DND-41 (cell line): ENCODE measurements around the gene ENTREP1.

Experiments used
- ATAC-seq: fragments of 200-7000 bp; cut with Tn5 transposase; 3 replicates; pipeline ENCODE4 v1.9.1; 2021; ENCODE audit warnings: low read depth; ENCODE audit not compliant: insufficient read depth
- DNase-seq: peaks from one replicate; pipeline ENCODE4 v3.0.0-alpha.2; 2020
- H2AFZ ChIP-seq: 2 replicates; pipeline ENCODE4 v1.6.0; 2012; ENCODE audit warnings: low read depth, low read length
- H3K27ac ChIP-seq: 2 replicates; pipeline ENCODE4 v1.5.1; 2012; ENCODE audit warnings: low read length, inconsistent platforms
- H3K27me3 ChIP-seq: fragments of 200-600 bp; sonication (generic); 2 replicates; pipeline ENCODE4 v1.6.0; 2012; ENCODE audit warnings: low read length, mild to moderate bottlenecking, inconsistent platforms; ENCODE audit not compliant: insufficient read depth, poor library complexity
- H3K36me3 ChIP-seq: 2 replicates; pipeline ENCODE4 v1.5.1; 2012; ENCODE audit warnings: low read length, inconsistent platforms; ENCODE audit not compliant: insufficient read depth
- H3K4me1 ChIP-seq: 2 replicates; pipeline ENCODE4 v1.5.1; 2012; ENCODE audit warnings: mild to moderate bottlenecking, low read length; ENCODE audit not compliant: insufficient read depth
- H3K4me2 ChIP-seq: 2 replicates; pipeline ENCODE4 v1.6.0; 2012; ENCODE audit warnings: mild to moderate bottlenecking, moderate library complexity, low read length, inconsistent platforms; ENCODE audit not compliant: insufficient read depth
- H3K4me3 ChIP-seq, 2 experiments: fragments of 200-600 bp in 1 of 2; shearing (Covaris generic) in 1 of 2; 2 replicates each; pipeline ENCODE4 v1.5.1; 2012 to 2016; ENCODE audit warnings: inconsistent platforms in 2 of 2, low read length in 2 of 2, mild to moderate bottlenecking in 2 of 2, low read depth in 1 of 2, moderate library complexity in 1 of 2
- H3K79me2 ChIP-seq: 2 replicates; pipeline ENCODE4 v1.6.0; 2012; ENCODE audit warnings: low read length, inconsistent platforms; ENCODE audit not compliant: insufficient read depth
- H3K9ac ChIP-seq: 2 replicates; pipeline ENCODE4 v1.6.0; 2012; ENCODE audit warnings: low read depth, mild to moderate bottlenecking, inconsistent platforms, low read length, moderate library complexity
- H3K9me3 ChIP-seq: 2 replicates; pipeline ENCODE4 v1.5.1; 2012; ENCODE audit warnings: low read length, moderate library complexity, mild to moderate bottlenecking, inconsistent platforms; ENCODE audit not compliant: insufficient read depth, severe bottlenecking
- H4K20me1 ChIP-seq: 2 replicates; pipeline ENCODE4 v1.6.0; 2012; ENCODE audit warnings: low read length; ENCODE audit not compliant: insufficient read depth
- CTCF ChIP-seq: IDR thresholded peaks from 2 replicates; pipeline ENCODE4 v1.5.1; 2012; ENCODE audit warnings: borderline replicate concordance, low read length, moderate library complexity, mild to moderate bottlenecking; ENCODE audit not compliant: poor library complexity, severe bottlenecking; ENCODE audit errors: extremely low read depth
- EZH2 ChIP-seq: IDR thresholded peaks from 3 replicates; pipeline ENCODE4 v1.6.1; 2012; ENCODE audit warnings: borderline replicate concordance, low read depth, mild to moderate bottlenecking, moderate library complexity, low read length, inconsistent platforms; ENCODE audit not compliant: severe bottlenecking

The ENTREP1 gene

GRCh38 chr9:69330580-69330979 lies 5.6 kb downstream of the ENTREP1 start:
- no peak overlapping the region for H3K9ac ChIP-seq
- no peak overlapping the region for H2AFZ ChIP-seq
- DNase-seq (no peak), ATAC-seq (no peak)
- H3K4me1 ChIP-seq: no peaks in the 10 kb centered on the region
- TF ChIP-seq CTCF (no peak), EZH2 (no peak)
- no peak overlapping the region for H3K4me3 ChIP-seq
- H3K36me3 ChIP-seq: no peaks in the 10 kb centered on the region
- no peak overlapping the region for H3K27ac ChIP-seq
- no peak overlapping the region for H3K4me2 ChIP-seq
- no peaks in the 10 kb centered on the region for H3K79me2 ChIP-seq
- H3K9me3 ChIP-seq: no peaks in the 10 kb centered on the region
- no peaks in the 10 kb centered on the region for H3K27me3 ChIP-seq
- no peaks in the 10 kb centered on the region for H4K20me1 ChIP-seq

- H3K9ac ChIP-seq: no peak overlapping the region
- H4K20me1 ChIP-seq: no peaks in the 10 kb centered on the region
- no peak overlapping the region for H3K4me3 ChIP-seq
- no peak overlapping the region for H3K4me2 ChIP-seq
- no peak for ATAC-seq
- no peaks in the 10 kb centered on the region for H3K4me1 ChIP-seq
- no peaks in the 10 kb centered on the region for H3K9me3 ChIP-seq
- H3K79me2 ChIP-seq: no peaks in the 10 kb centered on the region
- TF ChIP-seq CTCF (no peak), EZH2 (no peak)
- no peak overlapping the region for H2AFZ ChIP-seq
- DNase-seq: no peak
- no peaks in the 10 kb centered on the region for H3K27me3 ChIP-seq
- no peak overlapping the region for H3K27ac ChIP-seq
- no peaks in the 10 kb centered on the region for H3K36me3 ChIP-seq
Observed at GRCh38 chr9:69331444-69331843, 6.4 kb downstream of the ENTREP1 start.

GRCh38 chr9:69332067-69332685 lies 7.2 kb downstream of the ENTREP1 start:
- Histone ChIP-seq H3K9me3 (no peaks in the 10 kb centered on the region), H2AFZ (no peak overlapping the region), H3K9ac (no peak overlapping the region), H3K4me3 (no peak overlapping the region), H3K36me3 (no peaks in the 10 kb centered on the region), H3K4me2 (no peak overlapping the region), H3K27me3 (no peaks in the 10 kb centered on the region), H4K20me1 (no peaks in the 10 kb centered on the region), H3K27ac (no peak overlapping the region), H3K79me2 (no peaks in the 10 kb centered on the region), H3K4me1 (no peaks in the 10 kb centered on the region)
- no peak for TF ChIP-seq CTCF
- no peak for TF ChIP-seq EZH2
- no peak for ATAC-seq
- DNase-seq: no peak
